ENCODE measurements around the gene ITPA.
A peak's percentile ranks its signal among the peaks of the same experiment; 100 is the strongest.

Gene ITPA

GRCh38 chr20:3168079-3168828 is 41.0 kb upstream of the ITPA start:
- ChIA-PET CTCF (interaction anchor here (0.6 to 1.5 kb wide), 3 partner anchors 11 to 50 kb away, joined by 3 to 4 read pairs (median 3); no protein-coding TSS in a partner anchor), POLR2A (no interaction called here)
- H3K4me1 ChIP-seq (ENCODE audit: control extremely low read depth in 1 of 4, control insufficient read depth in 4 of 4, insufficient read depth in 4 of 4, low read length in 3 of 4) = peaks cover 0 to 36% (median 15%) of the 10 kb centered on the region in 4 experiments
- WGBS (ENCODE audit: insufficient coverage) = 22% methylated on average over 25 of the region's 39 CpGs
- H3K9me3 ChIP-seq (ENCODE audit: control extremely low read depth in 1 of 5, control insufficient read depth in 4 of 5, insufficient read depth in 2 of 5, low read depth in 1 of 5, low read length in 4 of 5) = no peaks in the 10 kb centered on the region
- no peak overlapping the region for H3K27ac ChIP-seq (ENCODE audit: insufficient read depth in 1 of 2, low read depth in 1 of 2, low read length in 2 of 2, poor library complexity in 1 of 2, severe bottlenecking in 2 of 2)
- H3K36me3 ChIP-seq (ENCODE audit: control insufficient read depth in 4 of 4, insufficient read depth in 4 of 4, low read length in 3 of 4) = no peaks in the 10 kb centered on the region
- peaks cover 3 to 31% (median 15%) of the 10 kb centered on the region in 5 experiments for H3K27me3 ChIP-seq (replicated peaks in 2 of 5; ENCODE audit: control insufficient read depth in 4 of 5, insufficient read depth in 5 of 5, low read length in 4 of 5)
- DNase-seq = peak in 2 of 3 donors; percentile 45 to 52
- peak overlapping the region in 4 of 7 experiments; percentile 24 to 55 (median 30) for H3K4me3 ChIP-seq (ENCODE audit: control insufficient read depth in 1 of 7, extremely low read depth in 1 of 7, insufficient read depth in 4 of 7, low read depth in 2 of 7, low read length in 6 of 7)

DNA sequence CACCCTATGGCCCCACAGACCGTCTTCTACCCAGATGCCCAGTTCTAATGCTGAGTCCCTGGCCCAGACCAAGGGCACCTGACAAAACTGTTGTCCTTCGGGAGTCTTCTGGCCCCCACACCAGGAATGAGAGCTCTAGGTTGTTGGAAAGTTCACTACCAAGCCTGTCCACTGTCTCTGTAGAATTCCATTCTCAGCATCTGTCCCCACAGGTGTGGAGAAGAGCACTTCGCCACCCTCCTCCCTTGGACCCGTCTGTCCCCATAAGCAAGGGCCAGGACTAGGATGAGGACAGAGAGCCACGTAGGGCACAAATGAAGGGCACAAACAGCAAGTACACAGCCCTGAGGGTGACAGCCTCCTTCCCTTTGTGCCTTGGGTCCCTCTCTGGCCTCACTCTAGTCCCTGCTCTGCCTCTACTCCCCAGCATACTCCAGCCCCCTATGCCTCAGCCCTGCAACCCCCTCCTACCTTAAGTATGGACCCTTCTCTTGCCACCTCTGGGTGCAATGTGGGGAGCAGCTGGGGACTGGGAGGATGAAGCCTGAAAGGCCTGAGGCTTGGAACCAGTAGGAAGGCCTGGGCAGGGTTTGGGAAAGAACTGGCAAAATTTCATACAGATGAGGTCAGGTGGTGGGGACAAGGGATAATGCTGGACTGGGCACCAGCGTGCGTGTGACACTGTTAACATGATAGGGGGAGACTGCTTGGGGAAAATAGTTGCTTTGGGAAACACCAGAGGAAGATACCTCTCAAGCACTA is 40.3 kb upstream of the ITPA start:
- Histone ChIP-seq H3K27me3 (replicated peaks in 2 of 5; ENCODE audit: control insufficient read depth in 4 of 5, insufficient read depth in 5 of 5, low read length in 4 of 5) (peaks cover 3 to 35% (median 19%) of the 10 kb centered on the region in 5 experiments), H3K4me3 (ENCODE audit: control insufficient read depth in 1 of 7, extremely low read depth in 1 of 7, insufficient read depth in 4 of 7, low read depth in 2 of 7, low read length in 6 of 7) (no peak overlapping the region), H3K4me1 (ENCODE audit: control extremely low read depth in 1 of 4, control insufficient read depth in 4 of 4, insufficient read depth in 4 of 4, low read length in 3 of 4) (peaks cover 0 to 41% (median 20%) of the 10 kb centered on the region in 4 experiments), H3K27ac (ENCODE audit: insufficient read depth in 1 of 2, low read depth in 1 of 2, low read length in 2 of 2, poor library complexity in 1 of 2, severe bottlenecking in 2 of 2) (no peak overlapping the region), H3K36me3 (ENCODE audit: control insufficient read depth in 4 of 4, insufficient read depth in 4 of 4, low read length in 3 of 4) (no peaks in the 10 kb centered on the region), H3K9me3 (ENCODE audit: control extremely low read depth in 1 of 5, control insufficient read depth in 4 of 5, insufficient read depth in 2 of 5, low read depth in 1 of 5, low read length in 4 of 5) (no peaks in the 10 kb centered on the region)
- ChIA-PET POLR2A (no interaction called here), CTCF (interaction anchor here (0.6 kb wide), 1 partner anchor 8 kb away, joined by 3 read pairs; no protein-coding TSS in a partner anchor)
- DNase-seq = no peak
- WGBS (ENCODE audit: insufficient coverage) = 97% methylated on average over 6 of the region's 7 CpGs

DNA sequence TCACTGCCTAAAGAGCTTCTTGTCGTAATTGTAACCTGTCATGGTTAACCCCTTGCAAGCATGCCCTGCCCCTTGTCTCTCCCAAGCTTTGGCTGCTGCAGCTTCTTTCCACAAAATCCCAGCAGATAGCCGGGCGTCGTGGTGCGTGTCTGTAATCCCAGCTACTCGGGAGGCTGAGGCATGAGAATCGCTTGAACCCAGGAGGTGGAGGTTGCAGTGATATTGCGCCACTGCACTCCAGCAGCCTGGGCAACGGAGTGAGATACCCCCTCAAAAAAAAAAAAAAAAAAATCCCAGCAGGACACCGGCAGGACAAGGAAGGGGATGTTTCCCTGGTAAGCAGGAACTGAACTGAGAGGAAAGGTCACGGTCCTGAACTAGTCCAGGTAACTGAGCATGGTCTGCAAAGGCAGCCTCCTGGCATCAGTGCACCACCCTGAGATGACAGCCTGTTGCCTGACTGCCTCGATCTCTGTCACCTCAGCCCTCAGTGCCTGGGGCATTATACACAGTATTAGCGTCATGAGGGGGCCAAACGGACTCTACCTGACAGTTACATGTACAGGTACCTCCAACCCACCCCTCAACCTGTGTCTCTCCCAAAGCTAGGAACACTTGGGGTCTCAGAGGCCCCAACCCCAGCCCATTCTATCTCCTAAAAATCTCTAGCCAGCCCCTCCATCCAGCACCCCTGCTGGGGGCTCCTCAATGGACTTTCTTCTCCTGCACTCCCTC is 37.7 kb upstream of the ITPA start:
- CTCF ChIA-PET = interaction anchor here (0.8 to 1.9 kb wide), 8 partner anchors 9 to 94 kb away, joined by 3 to 10 read pairs (median 4); partner anchors contain the start of genes FASTKD5 and UBOX5
- POLR2A ChIA-PET = interaction anchor here (0.8 kb wide), 1 partner anchor 9 kb away, joined by 3 read pairs; no protein-coding TSS in a partner anchor
- no peaks in the 10 kb centered on the region for H3K9me3 ChIP-seq (ENCODE audit: control extremely low read depth in 1 of 5, control insufficient read depth in 4 of 5, insufficient read depth in 2 of 5, low read depth in 1 of 5, low read length in 4 of 5)
- WGBS (ENCODE audit: insufficient coverage) = 96% methylated on average over 8 of the region's 14 CpGs
- no peak overlapping the region for H3K4me3 ChIP-seq (ENCODE audit: control insufficient read depth in 1 of 7, extremely low read depth in 1 of 7, insufficient read depth in 4 of 7, low read depth in 2 of 7, low read length in 6 of 7)
- H3K36me3 ChIP-seq (ENCODE audit: control insufficient read depth in 4 of 4, insufficient read depth in 4 of 4, low read length in 3 of 4) = no peaks in the 10 kb centered on the region
- peaks cover 14 to 52% (median 30%) of the 10 kb centered on the region in 5 experiments for H3K27me3 ChIP-seq (replicated peaks in 2 of 5; ENCODE audit: control insufficient read depth in 4 of 5, insufficient read depth in 5 of 5, low read length in 4 of 5)
- H3K27ac ChIP-seq (ENCODE audit: insufficient read depth in 1 of 2, low read depth in 1 of 2, low read length in 2 of 2, poor library complexity in 1 of 2, severe bottlenecking in 2 of 2) = no peak overlapping the region
- H3K4me1 ChIP-seq (ENCODE audit: control extremely low read depth in 1 of 4, control insufficient read depth in 4 of 4, insufficient read depth in 4 of 4, low read length in 3 of 4) = peaks cover 0 to 29% (median 21%) of the 10 kb centered on the region in 4 experiments
- DNase-seq = no peak

- Histone ChIP-seq H3K9me3 (ENCODE audit: control extremely low read depth in 1 of 5, control insufficient read depth in 4 of 5, insufficient read depth in 2 of 5, low read depth in 1 of 5, low read length in 4 of 5) (no peaks in the 10 kb centered on the region), H3K4me3 (ENCODE audit: control insufficient read depth in 1 of 7, extremely low read depth in 1 of 7, insufficient read depth in 4 of 7, low read depth in 2 of 7, low read length in 6 of 7) (peak overlapping the region; percentile 13 to 87 (median 78)), H3K36me3 (ENCODE audit: control insufficient read depth in 4 of 4, insufficient read depth in 4 of 4, low read length in 3 of 4) (no peaks in the 10 kb centered on the region), H3K27me3 (replicated peaks in 2 of 5; ENCODE audit: control insufficient read depth in 4 of 5, insufficient read depth in 5 of 5, low read length in 4 of 5) (peaks cover 14 to 48% (median 28%) of the 10 kb centered on the region in 5 experiments), H3K4me1 (ENCODE audit: control extremely low read depth in 1 of 4, control insufficient read depth in 4 of 4, insufficient read depth in 4 of 4, low read length in 3 of 4) (peaks cover 0 to 29% (median 21%) of the 10 kb centered on the region in 4 experiments), H3K27ac (ENCODE audit: insufficient read depth in 1 of 2, low read depth in 1 of 2, low read length in 2 of 2, poor library complexity in 1 of 2, severe bottlenecking in 2 of 2) (no peak overlapping the region)
- 55% methylated on average over 3 of the region's 5 CpGs for WGBS (ENCODE audit: insufficient coverage)
- CTCF ChIA-PET = interaction anchor here (1.0 to 1.9 kb wide), 5 partner anchors 10 to 126 kb away, joined by 3 to 10 read pairs (median 3); partner anchors contain the start of genes FASTKD5, MRPS26 and UBOX5
- POLR2A ChIA-PET = interaction anchor here (0.8 kb wide), 1 partner anchor 10 kb away, joined by 3 read pairs; no protein-coding TSS in a partner anchor
- DNase-seq = no peak
Measured at GRCh38 chr20:3172126-3172932, 37.0 kb upstream of the ITPA start.

GRCh38 chr20:3172933-3173609 is 36.2 kb upstream of the ITPA start, which contains the start of gene LZTS3:
Gene LZTS3 (minus strand): TSS chr20:3173549. CDS start chr20:3167163, 6,386 bp downstream.
- peak within 1 kb of the TSS in 1 of 2 experiments; percentile 70 for H3K27ac ChIP-seq (ENCODE audit: insufficient read depth in 1 of 2, low read depth in 1 of 2, low read length in 2 of 2, poor library complexity in 1 of 2, severe bottlenecking in 2 of 2)

More at GRCh38 chr20:3172933-3173609, 36.2 kb upstream of the ITPA start, which contains the start of gene LZTS3:
- Histone ChIP-seq H3K36me3 (ENCODE audit: control insufficient read depth in 4 of 4, insufficient read depth in 4 of 4, low read length in 3 of 4) (no peaks in the 10 kb centered on the region), H3K27me3 (replicated peaks in 2 of 5; ENCODE audit: control insufficient read depth in 4 of 5, insufficient read depth in 5 of 5, low read length in 4 of 5) (peaks cover 12 to 40% (median 27%) of the 10 kb centered on the region in 5 experiments), H3K9me3 (ENCODE audit: control extremely low read depth in 1 of 5, control insufficient read depth in 4 of 5, insufficient read depth in 2 of 5, low read depth in 1 of 5, low read length in 4 of 5) (no peaks in the 10 kb centered on the region), H3K4me1 (ENCODE audit: control extremely low read depth in 1 of 4, control insufficient read depth in 4 of 4, insufficient read depth in 4 of 4, low read length in 3 of 4) (peaks cover 0 to 25% (median 19%) of the 10 kb centered on the region in 4 experiments), H3K4me3 (ENCODE audit: control insufficient read depth in 1 of 7, extremely low read depth in 1 of 7, insufficient read depth in 4 of 7, low read depth in 2 of 7, low read length in 6 of 7) (peak within 1 kb of the TSS; percentile 13 to 87 (median 78))
- DNase-seq = peak; percentile 77 to 94 (median 93)
- ChIA-PET CTCF (interaction anchor here (1.0 to 1.6 kb wide), 4 partner anchors 12 to 127 kb away, joined by 3 to 5 read pairs (median 3); partner anchors contain the start of genes FASTKD5, MRPS26 and UBOX5), POLR2A (no interaction called here)
- 1% methylated on average over 49 of the region's 62 CpGs for WGBS (ENCODE audit: insufficient coverage)

Data from common myeloid progenitor, CD34-positive (primary cell).